Lower lobe of right lung (tissue), 2 donors: ENCODE measurements around the gene HOGA1. TPM values are rescaled to one million over a fixed set of nuclear protein-coding genes. Genes with fewer than 3 reads are reported as not detected.

Source experiments
- ATAC-seq, 2 donors: fragments of 200-7000 bp; cut with Tn5 transposase; one replicate each; pipeline ENCODE4 v1.9.1; 2020 to 2022; ENCODE audit warnings: mild to moderate bottlenecking in 2 of 2, moderate library complexity in 2 of 2
- DNase-seq: peaks from one replicate; pipeline ENCODE4 v3.0.0-alpha.2; 2020
- H3K27ac ChIP-seq: fragments of 200-600 bp; one replicate; pipeline ENCODE4 v1.8.0; 2022
- H3K27me3 ChIP-seq: fragments of 200-600 bp; one replicate; pipeline ENCODE4 v1.8.0; 2022; ENCODE audit warnings: low read depth
- H3K36me3 ChIP-seq: fragments of 200-600 bp; one replicate; pipeline ENCODE4 v1.8.0; 2022; ENCODE audit warnings: mild to moderate bottlenecking
- H3K4me1 ChIP-seq: fragments of 200-600 bp; one replicate; pipeline ENCODE4 v1.8.0; 2022
- H3K4me3 ChIP-seq: fragments of 200-600 bp; one replicate; pipeline ENCODE4 v1.8.0; 2022; ENCODE audit warnings: mild to moderate bottlenecking
- H3K9me3 ChIP-seq: fragments of 200-600 bp; one replicate; pipeline ENCODE4 v1.8.0; 2022
- CTCF ChIP-seq: fragments of 200-600 bp; IDR thresholded peaks from one replicate; pipeline ENCODE4 v1.8.0; 2022; ENCODE audit warnings: antibody characterized with exemption, mild to moderate bottlenecking
- intact Hi-C: fragments of 100-400 bp; cut with DNase I; formaldehyde crosslinking; loops from one replicate; pipeline ENCODE4 v1.11.0; 2022
- total RNA-seq: library from RNA; stranded (reverse); fragmentation: NEBNext Ultra II Directional; extraction: Animal tissue kit (Norgen Biotek cat#: 25700); gene quantifications from one replicate; pipeline ENCODE4 v1.2.1, GENCODE V29; 2021
- donor health status: DM: no; HTN: yes; CAD: no; lungs with severe emphysema.

Gene HOGA1
- total RNA-seq, 1 donor from 2014 or later, result 1.1 TPM

DNA sequence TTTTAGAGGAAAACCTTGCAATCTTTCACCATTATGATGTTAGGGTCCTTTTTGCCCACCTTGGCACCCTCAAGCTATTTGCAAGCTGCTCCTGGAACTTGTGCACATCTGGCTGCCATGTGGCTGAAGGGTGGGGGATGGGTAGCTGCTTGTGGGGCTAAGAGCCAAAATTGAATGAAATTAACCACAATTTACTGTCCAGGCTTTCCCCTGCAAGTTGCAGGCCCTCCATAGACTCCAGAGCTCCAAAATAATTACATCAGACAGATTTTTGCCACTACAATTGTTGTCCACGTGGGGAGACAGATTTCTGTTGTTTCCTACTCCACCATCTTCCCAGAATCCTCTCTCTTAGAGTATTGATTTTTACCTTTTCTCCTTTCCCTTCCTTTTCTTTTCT is 75.4 kb downstream of the HOGA1 start:
- Histone ChIP-seq H3K27me3 (no peaks in the 10 kb centered on the region), H3K4me3 (no peak overlapping the region), H3K36me3 (peaks cover 78% of the 10 kb centered on the region), H3K9me3 (no peaks in the 10 kb centered on the region), H3K27ac (no peak overlapping the region), H3K4me1 (no peaks in the 10 kb centered on the region)
- intact Hi-C loops, result no loop called here
- DNase-seq (no peak), ATAC-seq (no peak)
- TF ChIP-seq CTCF, result no peak

Other genes starting within 250 kb of the HOGA1 start
- gene FRAT2, start 249.7 kb upstream of the HOGA1 start, total RNA-seq, result 27.5 TPM
- 24.0 TPM for gene RRP12, start 183.0 kb upstream of the HOGA1 start, total RNA-seq
- 133 TPM for gene PGAM1, start 158.2 kb upstream of the HOGA1 start, total RNA-seq
- gene EXOSC1, start 138.4 kb upstream of the HOGA1 start, total RNA-seq, result 31.0 TPM
- 56.5 TPM for gene ZDHHC16, start 138.2 kb upstream of the HOGA1 start, total RNA-seq
- 65.5 TPM for gene MMS19, start 86.0 kb upstream of the HOGA1 start, total RNA-seq
- gene UBTD1, start 85.5 kb upstream of the HOGA1 start, total RNA-seq, result 37.7 TPM
- gene ANKRD2, start 11.6 kb upstream of the HOGA1 start, total RNA-seq, result 0.35 TPM
- gene C10orf62, start 5.3 kb downstream of the HOGA1 start, total RNA-seq, result not detected
- 5.4 TPM for gene MORN4, start 49.1 kb downstream of the HOGA1 start, total RNA-seq
- 29.7 TPM for gene PI4K2A, start 56.3 kb downstream of the HOGA1 start, total RNA-seq
- gene AVPI1, start 102.9 kb downstream of the HOGA1 start, total RNA-seq, result 22.6 TPM
- 36.5 TPM for gene MARVELD1, start 129.3 kb downstream of the HOGA1 start, total RNA-seq
- 28.3 TPM for gene ZFYVE27, start 152.7 kb downstream of the HOGA1 start, total RNA-seq
- gene SFRP5, start 187.6 kb downstream of the HOGA1 start, total RNA-seq, result 0.27 TPM